HEK293 (cell line): ENCODE results near the gene CCL24.

Experiments used
- BCL11A ChIP-seq: fragments of 450-650 bp; formaldehyde crosslinking; IDR thresholded peaks from 2 replicates; pipeline ENCODE4 v1.5.1; 2016; ENCODE audit warnings: low read depth, missing biosample characterization, missing genetic modification characterization
- CTCF ChIP-seq: fragments of 450-650 bp; formaldehyde crosslinking; IDR thresholded peaks from 2 replicates; pipeline ENCODE4 v1.5.1; 2016; ENCODE audit warnings: missing biosample characterization, missing genetic modification characterization
- GLIS1 ChIP-seq: fragments of 450-650 bp; formaldehyde crosslinking; IDR thresholded peaks from 2 replicates; pipeline ENCODE4 v1.5.1; 2016; ENCODE audit warnings: missing biosample characterization, missing genetic modification characterization
- PATZ1 ChIP-seq: fragments of 450-650 bp; formaldehyde crosslinking; IDR thresholded peaks from 2 replicates; pipeline ENCODE4 v1.5.1; 2016; ENCODE audit warnings: missing biosample characterization, missing genetic modification characterization
- REPIN1 ChIP-seq: fragments of 450-650 bp; formaldehyde crosslinking; IDR thresholded peaks from 2 replicates; pipeline ENCODE4 v1.5.1; 2017; ENCODE audit warnings: missing biosample characterization, missing genetic modification characterization, low read depth
- YY1 ChIP-seq: fragments of 450-650 bp; formaldehyde crosslinking; IDR thresholded peaks from 2 replicates; pipeline ENCODE4 v1.5.1; 2018; ENCODE audit warnings: missing biosample characterization, missing genetic modification characterization
- ZNF19 ChIP-seq: fragments of 450-650 bp; formaldehyde crosslinking; IDR thresholded peaks from 2 replicates; pipeline ENCODE4; 2016; ENCODE audit warnings: missing biosample characterization, missing genetic modification characterization, low read depth
- ZNF221 ChIP-seq: fragments of 450-650 bp; formaldehyde crosslinking; IDR thresholded peaks from 2 replicates; pipeline ENCODE4 v1.5.1; 2017; ENCODE audit warnings: missing biosample characterization, missing genetic modification characterization, borderline replicate concordance
- ZNF510 ChIP-seq: fragments of 450-650 bp; formaldehyde crosslinking; IDR thresholded peaks from 2 replicates; pipeline ENCODE4 v1.5.1; 2018; ENCODE audit warnings: mild to moderate bottlenecking, missing genetic modification characterization, missing biosample characterization; ENCODE audit not compliant: insufficient replicate concordance
- ZNF529 ChIP-seq: fragments of 450-650 bp; formaldehyde crosslinking; IDR thresholded peaks from 2 replicates; pipeline ENCODE4 v1.5.1; 2017; ENCODE audit warnings: missing genetic modification characterization, missing biosample characterization; ENCODE audit not compliant: insufficient replicate concordance
- ZNF621 ChIP-seq: fragments of 450-650 bp; formaldehyde crosslinking; IDR thresholded peaks from 2 replicates; pipeline ENCODE4 v1.5.1; 2017; ENCODE audit warnings: missing biosample characterization, missing genetic modification characterization
- TF ChIP-seq, protein P1 (sequence below): fragments of 450-650 bp; formaldehyde crosslinking; IDR thresholded peaks from 2 replicates; pipeline ENCODE4 v1.5.1; 2016; ENCODE audit warnings: missing biosample characterization, missing genetic modification characterization

DNA sequence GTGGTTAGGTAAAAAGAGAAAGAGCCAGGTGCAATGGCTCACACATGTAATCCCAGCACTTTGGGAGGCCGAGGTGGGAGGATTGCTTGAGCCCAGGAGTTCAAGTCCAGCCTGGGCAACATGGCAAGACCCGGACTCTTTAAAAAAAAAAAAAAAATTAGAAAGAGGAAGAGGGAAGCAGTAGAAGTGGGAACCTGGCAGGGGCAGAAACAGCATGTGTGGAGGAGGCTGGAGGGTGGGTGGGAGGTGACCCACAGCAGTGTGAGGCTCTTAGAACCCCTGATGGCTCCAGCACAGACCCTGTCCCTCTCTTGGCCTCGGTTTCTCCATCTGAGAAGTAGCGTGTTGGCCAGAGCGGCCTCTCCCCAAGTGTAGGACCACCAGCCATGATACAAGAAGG lies 4.9 kb upstream of the CCL24 start:
- TF ChIP-seq ZNF529 (tag by site-specific recombination) (no peak), CTCF (tag by site-specific recombination) (no peak), ZNF221 (tag by site-specific recombination) (no peak), GLIS1 (tag by site-specific recombination) (no peak), ZNF510 (tag by site-specific recombination) (no peak), YY1 (tag by site-specific recombination) (no peak), REPIN1 (no peak), ZNF621 (no peak), BCL11A (tag by site-specific recombination) (no peak), ZNF19 (tag by site-specific recombination) (no peak), PATZ1 (tag by site-specific recombination) (no peak)
- TF ChIP-seq, protein P1, sequence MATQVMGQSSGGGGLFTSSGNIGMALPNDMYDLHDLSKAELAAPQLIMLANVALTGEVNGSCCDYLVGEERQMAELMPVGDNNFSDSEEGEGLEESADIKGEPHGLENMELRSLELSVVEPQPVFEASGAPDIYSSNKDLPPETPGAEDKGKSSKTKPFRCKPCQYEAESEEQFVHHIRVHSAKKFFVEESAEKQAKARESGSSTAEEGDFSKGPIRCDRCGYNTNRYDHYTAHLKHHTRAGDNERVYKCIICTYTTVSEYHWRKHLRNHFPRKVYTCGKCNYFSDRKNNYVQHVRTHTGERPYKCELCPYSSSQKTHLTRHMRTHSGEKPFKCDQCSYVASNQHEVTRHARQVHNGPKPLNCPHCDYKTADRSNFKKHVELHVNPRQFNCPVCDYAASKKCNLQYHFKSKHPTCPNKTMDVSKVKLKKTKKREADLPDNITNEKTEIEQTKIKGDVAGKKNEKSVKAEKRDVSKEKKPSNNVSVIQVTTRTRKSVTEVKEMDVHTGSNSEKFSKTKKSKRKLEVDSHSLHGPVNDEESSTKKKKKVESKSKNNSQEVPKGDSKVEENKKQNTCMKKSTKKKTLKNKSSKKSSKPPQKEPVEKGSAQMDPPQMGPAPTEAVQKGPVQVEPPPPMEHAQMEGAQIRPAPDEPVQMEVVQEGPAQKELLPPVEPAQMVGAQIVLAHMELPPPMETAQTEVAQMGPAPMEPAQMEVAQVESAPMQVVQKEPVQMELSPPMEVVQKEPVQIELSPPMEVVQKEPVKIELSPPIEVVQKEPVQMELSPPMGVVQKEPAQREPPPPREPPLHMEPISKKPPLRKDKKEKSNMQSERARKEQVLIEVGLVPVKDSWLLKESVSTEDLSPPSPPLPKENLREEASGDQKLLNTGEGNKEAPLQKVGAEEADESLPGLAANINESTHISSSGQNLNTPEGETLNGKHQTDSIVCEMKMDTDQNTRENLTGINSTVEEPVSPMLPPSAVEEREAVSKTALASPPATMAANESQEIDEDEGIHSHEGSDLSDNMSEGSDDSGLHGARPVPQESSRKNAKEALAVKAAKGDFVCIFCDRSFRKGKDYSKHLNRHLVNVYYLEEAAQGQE (tag by site-specific recombination) = no peak
